Glutamatergic neuron (in vitro differentiated cells): Measurements from ENCODE around the gene TMEM229B. TPM values are rescaled to one million over a fixed set of nuclear protein-coding genes. Genes with fewer than 3 reads are reported as not detected.

ENCODE experiments used
- DNase-seq: peaks from one replicate; pipeline ENCODE4 v3.0.0; 2022
- H3K27ac Mint-ChIP-seq: one replicate; pipeline ENCODE4 v1.8.0; 2020; ENCODE audit warnings: mild to moderate bottlenecking, mixed read lengths, inconsistent platforms; ENCODE audit not compliant: unreplicated experiment
- H3K27me3 Mint-ChIP-seq: one replicate; pipeline ENCODE4 v1.8.0; 2020; ENCODE audit warnings: mild to moderate bottlenecking, moderate library complexity, mixed read lengths, inconsistent platforms; ENCODE audit not compliant: unreplicated experiment
- H3K36me3 Mint-ChIP-seq: one replicate; pipeline ENCODE4 v1.8.0; 2020; ENCODE audit warnings: mild to moderate bottlenecking, mixed read lengths, inconsistent platforms; ENCODE audit not compliant: unreplicated experiment
- H3K4me1 Mint-ChIP-seq: one replicate; pipeline ENCODE4 v1.8.0; 2020; ENCODE audit warnings: mild to moderate bottlenecking, low read depth, mixed read lengths, inconsistent platforms; ENCODE audit not compliant: unreplicated experiment
- H3K4me3 Mint-ChIP-seq: one replicate; pipeline ENCODE4 v1.8.0; 2020; ENCODE audit warnings: mild to moderate bottlenecking, mixed read lengths, inconsistent platforms; ENCODE audit not compliant: unreplicated experiment
- H3K9me3 Mint-ChIP-seq: one replicate; pipeline ENCODE4 v1.8.0; 2020; ENCODE audit warnings: mild to moderate bottlenecking, moderate library complexity, mixed read lengths, inconsistent platforms; ENCODE audit not compliant: unreplicated experiment
- total RNA-seq: library from RNA; stranded (reverse); fragmentation: NEBNext Ultra II Directional; extraction: Animal tissue kit (Norgen Biotek cat#: 25700); gene quantifications from one replicate; pipeline ENCODE4 v1.2.1, GENCODE V29; 2021; ENCODE audit not compliant: unreplicated experiment
- TF ChIP-seq, protein P1 (sequence below): fragments of 200-600 bp; sonication (generic); IDR thresholded peaks from one replicate; pipeline ENCODE4 v1.5.0; 2021; ENCODE audit not compliant: partially characterized antibody, unreplicated experiment

The TMEM229B gene
- total RNA-seq, 1 donor from 2014 or later = 7.5 TPM

- TF ChIP-seq, protein P1, sequence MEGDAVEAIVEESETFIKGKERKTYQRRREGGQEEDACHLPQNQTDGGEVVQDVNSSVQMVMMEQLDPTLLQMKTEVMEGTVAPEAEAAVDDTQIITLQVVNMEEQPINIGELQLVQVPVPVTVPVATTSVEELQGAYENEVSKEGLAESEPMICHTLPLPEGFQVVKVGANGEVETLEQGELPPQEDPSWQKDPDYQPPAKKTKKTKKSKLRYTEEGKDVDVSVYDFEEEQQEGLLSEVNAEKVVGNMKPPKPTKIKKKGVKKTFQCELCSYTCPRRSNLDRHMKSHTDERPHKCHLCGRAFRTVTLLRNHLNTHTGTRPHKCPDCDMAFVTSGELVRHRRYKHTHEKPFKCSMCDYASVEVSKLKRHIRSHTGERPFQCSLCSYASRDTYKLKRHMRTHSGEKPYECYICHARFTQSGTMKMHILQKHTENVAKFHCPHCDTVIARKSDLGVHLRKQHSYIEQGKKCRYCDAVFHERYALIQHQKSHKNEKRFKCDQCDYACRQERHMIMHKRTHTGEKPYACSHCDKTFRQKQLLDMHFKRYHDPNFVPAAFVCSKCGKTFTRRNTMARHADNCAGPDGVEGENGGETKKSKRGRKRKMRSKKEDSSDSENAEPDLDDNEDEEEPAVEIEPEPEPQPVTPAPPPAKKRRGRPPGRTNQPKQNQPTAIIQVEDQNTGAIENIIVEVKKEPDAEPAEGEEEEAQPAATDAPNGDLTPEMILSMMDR = no peak
- Mint-ChIP-seq H3K9me3 (peaks cover 7% of the 10 kb centered on the region), H3K27me3 (peaks cover 5% of the 10 kb centered on the region), H3K4me1 (peaks cover 1% of the 10 kb centered on the region), H3K4me3 (no peak overlapping the region), H3K36me3 (peaks cover 8% of the 10 kb centered on the region), H3K27ac (no peak overlapping the region)
- DNase-seq = no peak
Observed at GRCh38 chr14:67446371-67447032, 42.0 kb downstream of the TMEM229B start.

GRCh38 chr14:67444395-67444794 is 44.1 kb downstream of the TMEM229B start:
- H3K27me3 Mint-ChIP-seq = peaks cover 5% of the 10 kb centered on the region
- TF ChIP-seq, protein P1 = no peak
- H3K27ac Mint-ChIP-seq = no peak overlapping the region
- DNase-seq = no peak
- H3K9me3 Mint-ChIP-seq = peaks cover 4% of the 10 kb centered on the region
- no peak overlapping the region for H3K4me3 Mint-ChIP-seq
- H3K4me1 Mint-ChIP-seq = peaks cover 5% of the 10 kb centered on the region
- no peaks in the 10 kb centered on the region for H3K36me3 Mint-ChIP-seq

DNA sequence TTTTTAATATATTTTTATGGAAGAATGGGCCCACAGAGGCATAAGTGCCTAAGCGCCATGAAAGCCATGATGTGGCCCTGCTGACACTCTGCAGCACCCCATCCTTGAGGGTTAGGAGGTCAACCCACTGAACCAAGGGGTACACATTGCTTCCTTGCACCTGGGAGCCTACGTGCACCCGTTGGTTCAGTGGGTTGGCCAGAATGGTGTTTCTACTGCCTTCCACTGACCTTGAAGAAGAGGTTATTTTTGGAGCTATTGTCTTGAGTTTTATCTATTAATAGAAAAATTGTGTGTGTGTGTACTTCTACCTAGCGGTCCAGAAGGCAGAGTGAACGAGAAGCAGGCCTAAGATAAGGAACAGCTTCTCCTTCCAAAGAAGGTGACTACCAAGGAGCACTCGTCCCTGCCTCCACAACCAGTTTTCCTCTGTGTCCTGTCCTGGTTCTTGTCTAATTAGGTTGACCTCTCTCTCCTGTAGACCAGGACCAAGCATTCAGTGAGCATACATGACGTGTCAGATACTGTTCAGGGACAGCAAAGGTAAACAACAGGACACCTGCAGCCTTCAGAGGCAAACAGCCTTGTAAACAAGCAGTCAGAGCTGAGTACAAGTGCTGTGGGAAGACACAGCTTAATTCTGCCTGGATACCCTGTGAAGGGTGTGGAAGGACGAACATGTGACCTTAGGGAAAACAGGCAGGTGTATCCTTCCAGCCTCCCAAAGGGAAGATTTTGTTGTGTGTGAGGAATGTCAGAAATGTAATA is 46.2 kb downstream of the TMEM229B start:
- H3K27ac Mint-ChIP-seq = no peak overlapping the region
- H3K36me3 Mint-ChIP-seq = no peaks in the 10 kb centered on the region
- H3K27me3 Mint-ChIP-seq = peaks cover 2% of the 10 kb centered on the region
- peaks cover 5% of the 10 kb centered on the region for H3K4me1 Mint-ChIP-seq
- DNase-seq = no peak
- H3K4me3 Mint-ChIP-seq = no peak overlapping the region
- TF ChIP-seq, protein P1 = no peak
- H3K9me3 Mint-ChIP-seq = peaks cover 5% of the 10 kb centered on the region

DNA sequence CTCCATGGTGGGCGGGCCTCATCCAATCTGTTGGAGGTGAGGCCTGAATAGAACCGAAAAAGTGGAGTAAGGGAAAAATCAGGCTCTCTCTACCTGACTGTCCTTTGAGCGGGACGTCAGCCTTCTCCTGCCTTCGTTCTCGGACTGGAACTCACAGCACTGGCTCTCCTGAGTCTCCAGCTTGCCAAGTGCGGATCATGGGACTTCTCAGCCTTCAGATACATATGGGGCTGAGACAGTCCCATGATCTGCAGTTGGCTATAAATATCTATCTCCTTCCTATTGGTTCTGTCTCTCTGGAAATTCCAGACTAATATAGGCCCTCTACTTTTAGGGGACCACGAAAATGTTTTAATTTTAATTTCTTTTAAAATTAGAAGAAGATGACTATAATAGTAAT is 46.8 kb downstream of the TMEM229B start:
- peaks cover 5% of the 10 kb centered on the region for H3K4me1 Mint-ChIP-seq
- H3K36me3 Mint-ChIP-seq = no peaks in the 10 kb centered on the region
- TF ChIP-seq, protein P1 = no peak
- H3K9me3 Mint-ChIP-seq = peaks cover 8% of the 10 kb centered on the region
- peaks cover 3% of the 10 kb centered on the region for H3K27me3 Mint-ChIP-seq
- H3K27ac Mint-ChIP-seq = no peak overlapping the region
- DNase-seq = no peak
- no peak overlapping the region for H3K4me3 Mint-ChIP-seq

DNA sequence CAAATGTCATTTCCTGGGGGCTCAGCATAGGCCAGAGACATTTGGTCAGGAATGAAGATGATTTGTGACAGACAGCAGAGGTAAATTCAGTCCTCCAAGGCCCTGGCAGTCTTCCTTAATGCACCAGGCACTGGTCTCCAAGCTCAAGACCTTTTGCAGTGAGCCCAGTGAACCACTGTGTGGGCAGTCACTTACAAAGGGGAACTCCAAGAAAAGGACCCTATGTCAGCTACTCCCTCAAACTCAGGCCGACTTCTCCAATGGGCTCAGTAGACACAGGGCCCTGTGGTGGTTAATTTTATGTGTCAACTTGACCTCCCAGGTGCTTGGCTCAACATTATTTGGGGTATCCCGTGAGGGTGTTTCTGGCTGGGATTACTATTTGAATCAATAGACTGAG is 47.3 kb downstream of the TMEM229B start:
- Mint-ChIP-seq H3K27ac (no peak overlapping the region), H3K4me3 (no peak overlapping the region), H3K27me3 (peaks cover 3% of the 10 kb centered on the region), H3K4me1 (peaks cover 5% of the 10 kb centered on the region), H3K9me3 (peaks cover 8% of the 10 kb centered on the region), H3K36me3 (no peaks in the 10 kb centered on the region)
- TF ChIP-seq, protein P1 = no peak
- DNase-seq = no peak
